ENCODE data around the gene PANX2. TPM values are rescaled to one million over a fixed set of nuclear protein-coding genes. Genes with fewer than 3 reads are reported as not detected.
A peak's percentile ranks its signal among the peaks of the same experiment; 100 is the strongest.

PANX2 gene
- total and polyA plus RNA-seq, 2 of the 4 experiments (the other 2 are of a cell fraction): 0.18 to 1.7 TPM

- H2BK5ac ChIP-seq (ENCODE audit: low read depth, low read length, poor library complexity, severe bottlenecking): no peak overlapping the region
These were observed 40.0 kb downstream of the PANX2 start for GRCh38 chr22:50210378-50211139.

More at GRCh38 chr22:50210378-50211139, 40.0 kb downstream of the PANX2 start:
- Histone ChIP-seq H3K4me1 (ENCODE audit: control insufficient read depth, insufficient read depth, low read length) (no peaks in the 10 kb centered on the region), H3K14ac (replicated peaks; ENCODE audit: low read depth, low read length) (no peak overlapping the region), H3K27ac (ENCODE audit: insufficient read depth, low read length) (no peak overlapping the region), H2BK20ac (ENCODE audit: low read depth, low read length) (no peak overlapping the region), H3K9me3 (ENCODE audit: control insufficient read depth, insufficient read depth, low read length) (no peaks in the 10 kb centered on the region), H4K8ac (ENCODE audit: low read depth in 2 of 2, low read length in 2 of 2) (no peak overlapping the region), H2AK5ac (ENCODE audit: low read depth, low read length) (no peak overlapping the region), H4K5ac (ENCODE audit: low read depth, low read length) (no peak overlapping the region), H3K9me1 (ENCODE audit: insufficient read depth, low read length) (peaks cover 3% of the 10 kb centered on the region; the same call in 1 of the 2 replicates), H3K4me2 (ENCODE audit: low read depth, low read length) (no peak overlapping the region), H2AK9ac (replicated peaks; ENCODE audit: low read depth, low read length, poor library complexity) (no peak overlapping the region), H3K9ac (ENCODE audit: low read depth, low read length) (no peak overlapping the region), H3K27me3 (ENCODE audit: control insufficient read depth, insufficient read depth, low read length) (no peaks in the 10 kb centered on the region), H3K56ac (ENCODE audit: extremely low read depth, insufficient read depth, low read length) (no peak overlapping the region), H3K79me1 (ENCODE audit: low read depth in 1 of 2, low read length in 2 of 2) (peaks cover 16 to 72% of the 10 kb centered on the region in 2 experiments), H3K23ac (ENCODE audit: low read depth, low read length) (no peak overlapping the region), H2BK15ac (ENCODE audit: low read depth, low read length) (no peak overlapping the region), H3K18ac (ENCODE audit: low read depth, low read length) (no peak overlapping the region), H3K4ac (ENCODE audit: low read depth, low read length) (no peak overlapping the region), H2BK120ac (ENCODE audit: low read depth, low read length) (no peak overlapping the region), H4K91ac (ENCODE audit: insufficient read depth, low read depth, low read length) (no peak overlapping the region), H3K36me3 (ENCODE audit: control insufficient read depth, insufficient read depth, low read length) (peaks cover 47% of the 10 kb centered on the region), H4K20me1 (ENCODE audit: insufficient read depth, low read length) (peaks cover 63% of the 10 kb centered on the region), H2AFZ (replicated peaks; ENCODE audit: low read length, poor library complexity) (peak overlapping the region; percentile 35), H3K4me3 (ENCODE audit: insufficient read depth, low read depth, low read length) (no peak overlapping the region)
- no peak for ATAC-seq (ENCODE audit: low read depth)
- intact Hi-C loops (cut with micrococcal nuclease): no loop called here
- DNase-seq: no peak
- WGBS, 2 experiments (ENCODE audit: extremely low coverage in 2 of 2, insufficient read length in 1 of 2): 94% methylated on average over 12 of the region's 32 CpGs; no CpG with 5 or more reads in 1 of the 2 experiments
- TF ChIP-seq POLR2A (IDR thresholded peaks at IDR 0.05; ENCODE audit: low read depth, low read length): no peak
- no peak for TF ChIP-seq CEBPB (IDR thresholded peaks at IDR 0.05; ENCODE audit: low read depth, low read length)
- TF ChIP-seq MXI1 (IDR thresholded peaks at IDR 0.05; ENCODE audit: borderline replicate concordance, low read depth, low read length): no peak
- no peak for TF ChIP-seq RAD21 (IDR thresholded peaks at IDR 0.05; ENCODE audit: low read length)
- no peak for TF ChIP-seq FOS (IDR thresholded peaks at IDR 0.05; ENCODE audit: low read depth, low read length)
- no peak for TF ChIP-seq NFE2L2 (IDR thresholded peaks at IDR 0.05; ENCODE audit: low read depth, low read length)
- ChIA-PET POLR2A (ENCODE audit: unreplicated experiment) (no interaction called here), CTCF (no interaction called here)
- BruUV-seq (replicated peaks): no TSS peak
- in situ Hi-C loops (cut with MboI; ENCODE audit: low sequenced_read_pairs): loop anchor here (5.0 to 25.0 kb wide), 3 partner anchors 63 to 398 kb away; no protein-coding TSS in a partner anchor
- dilution Hi-C loops (cut with HindIII; ENCODE audit: low sequenced_read_pairs, unreplicated experiment): no loop called here

Measured in IMR-90 (cell line).